Mammary epithelial cell (primary cell): Measurements from ENCODE around the gene BRWD1.

ENCODE experiments used
- EZH2 ChIP-seq: IDR thresholded peaks from 2 replicates; pipeline ENCODE4 v1.6.1; 2012; ENCODE audit warnings: low read length, inconsistent platforms, borderline replicate concordance
- TF ChIP-seq, protein P1 (sequence below), 2 donors: IDR thresholded peaks in 1 of 2; conservative IDR thresholded peaks in 1 of 2; 2 replicates each; pipeline ENCODE4 v1.5.1; 2011 to 2012; ENCODE audit warnings: inconsistent platforms in 2 of 2, low read length in 2 of 2, mild to moderate bottlenecking in 2 of 2, control low read depth in 1 of 2, low read depth in 1 of 2; ENCODE audit not compliant: insufficient read depth in 1 of 2; ENCODE audit errors: extremely low read depth in 1 of 2

DNA sequence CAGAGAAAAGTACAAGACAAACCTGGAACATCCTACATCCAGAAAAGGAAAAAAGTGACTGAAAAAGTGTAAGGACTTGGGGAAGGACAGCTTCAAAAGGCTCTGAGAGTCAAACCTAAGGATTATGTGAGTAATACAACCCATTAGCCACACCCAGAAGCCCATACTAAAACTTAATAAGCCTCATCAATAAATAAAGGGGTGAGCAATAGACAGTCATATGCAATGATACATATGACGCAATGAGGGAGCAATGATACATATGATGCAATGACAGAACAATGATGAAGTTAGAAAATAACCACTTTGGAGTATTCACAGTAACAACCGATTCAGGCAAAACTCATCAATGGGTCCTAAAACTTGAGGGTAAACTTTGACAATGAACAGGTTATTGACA lies 50.1 kb downstream of the BRWD1 start:
- TF ChIP-seq, protein P1, sequence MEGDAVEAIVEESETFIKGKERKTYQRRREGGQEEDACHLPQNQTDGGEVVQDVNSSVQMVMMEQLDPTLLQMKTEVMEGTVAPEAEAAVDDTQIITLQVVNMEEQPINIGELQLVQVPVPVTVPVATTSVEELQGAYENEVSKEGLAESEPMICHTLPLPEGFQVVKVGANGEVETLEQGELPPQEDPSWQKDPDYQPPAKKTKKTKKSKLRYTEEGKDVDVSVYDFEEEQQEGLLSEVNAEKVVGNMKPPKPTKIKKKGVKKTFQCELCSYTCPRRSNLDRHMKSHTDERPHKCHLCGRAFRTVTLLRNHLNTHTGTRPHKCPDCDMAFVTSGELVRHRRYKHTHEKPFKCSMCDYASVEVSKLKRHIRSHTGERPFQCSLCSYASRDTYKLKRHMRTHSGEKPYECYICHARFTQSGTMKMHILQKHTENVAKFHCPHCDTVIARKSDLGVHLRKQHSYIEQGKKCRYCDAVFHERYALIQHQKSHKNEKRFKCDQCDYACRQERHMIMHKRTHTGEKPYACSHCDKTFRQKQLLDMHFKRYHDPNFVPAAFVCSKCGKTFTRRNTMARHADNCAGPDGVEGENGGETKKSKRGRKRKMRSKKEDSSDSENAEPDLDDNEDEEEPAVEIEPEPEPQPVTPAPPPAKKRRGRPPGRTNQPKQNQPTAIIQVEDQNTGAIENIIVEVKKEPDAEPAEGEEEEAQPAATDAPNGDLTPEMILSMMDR (conservative IDR thresholded peaks at IDR 0.05 in 1 of 2, IDR thresholded peaks at IDR 0.05 in 1 of 2; ENCODE audit: extremely low read depth in 1 of 2, insufficient read depth in 1 of 2, low read depth in 1 of 2, low read length in 2 of 2) = no peak
- no peak for TF ChIP-seq EZH2
